HepG2 (cell line): Measurements from ENCODE around the gene AMBRA1. TPM values are rescaled to one million over a fixed set of nuclear protein-coding genes. Genes with fewer than 3 reads are reported as not detected.

Experiments used
- EZH2 ChIP-seq: conservative IDR thresholded peaks from 2 replicates; pipeline ENCODE4 v1.6.1; 2012; ENCODE audit warnings: mild to moderate bottlenecking, low read depth, low read length, moderate library complexity
- SIX4 ChIP-seq: sonication (generic); formaldehyde crosslinking; IDR thresholded peaks from 2 replicates; pipeline ENCODE4 v1.4.0; 2020; ENCODE audit warnings: missing genetic modification reagents
- SNRNP70 ChIP-seq: fragments of 200-400 bp; formaldehyde crosslinking; IDR thresholded peaks from 2 replicates; pipeline ENCODE4 v1.6.1; 2017; ENCODE audit warnings: mild to moderate bottlenecking, low read depth, low read length, moderate library complexity
- ZNF432 ChIP-seq: sonication (generic); formaldehyde crosslinking; IDR thresholded peaks from 2 replicates; pipeline ENCODE4 v1.5.0; 2020; ENCODE audit warnings: missing genetic modification reagents, mild to moderate bottlenecking, borderline replicate concordance
- ZSCAN20 ChIP-seq: sonication (generic); formaldehyde crosslinking; IDR thresholded peaks from 2 replicates; pipeline ENCODE4 v1.4.0; 2020; ENCODE audit warnings: missing genetic modification reagents, mild to moderate bottlenecking, borderline replicate concordance
- polyA plus RNA-seq, 8 experiments: library from polyadenylated mRNA; depleted of rRNA in 3 of 8; stranded (reverse) in 7 of 8; unstranded in 1 of 8; fragments of >200 nt; fragmentation: Illumina TruSeq in 4 of 8; extraction: Trizol in 4 of 8; gene quantifications; 2 replicates each; pipeline versions ENCODE4 v1.2.1 to v1.2.3, GENCODE V29; 2011 to 2016; ENCODE audit warnings: low read depth in 4 of 8, missing spikeins in 1 of 8, mixed read lengths in 1 of 8; ENCODE audit not compliant: insufficient read depth in 1 of 8
- total RNA-seq, 5 experiments: library from RNA; depleted of rRNA; stranded (reverse); fragments of >200 nt; fragmentation: Illumina TruSeq; extraction: Trizol; gene quantifications; 2 replicates each; pipeline ENCODE4 v1.2.3, GENCODE V29; 2016; ENCODE audit warnings: low read depth in 1 of 5
- TF ChIP-seq, protein P1 (sequence below): sonication (generic); formaldehyde crosslinking; IDR thresholded peaks from 2 replicates; pipeline ENCODE4 v1.5.0; 2020; ENCODE audit warnings: mild to moderate bottlenecking, missing genetic modification reagents, borderline replicate concordance
- TF ChIP-seq, protein P2 (sequence below): sonication (generic); formaldehyde crosslinking; IDR thresholded peaks from 2 replicates; pipeline ENCODE4 v1.8.1; 2022; ENCODE audit warnings: mild to moderate bottlenecking, missing genetic modification reagents
- TF ChIP-seq, protein P3 (sequence below): sonication (generic); formaldehyde crosslinking; IDR thresholded peaks from 2 replicates; pipeline ENCODE4 v1.5.0; 2020; ENCODE audit warnings: missing genetic modification reagents
- TF ChIP-seq, protein P4 (sequence below): sonication (generic); formaldehyde crosslinking; IDR thresholded peaks from 2 replicates; pipeline ENCODE4 v1.5.0; 2020; ENCODE audit warnings: mild to moderate bottlenecking, missing genetic modification reagents, borderline replicate concordance

Gene AMBRA1
- total and polyA plus RNA-seq, 2 of the 13 experiments (the other 11 are each of a cell fraction or from before 2014, with no cell fraction given): 15.7 to 26.0 TPM

DNA sequence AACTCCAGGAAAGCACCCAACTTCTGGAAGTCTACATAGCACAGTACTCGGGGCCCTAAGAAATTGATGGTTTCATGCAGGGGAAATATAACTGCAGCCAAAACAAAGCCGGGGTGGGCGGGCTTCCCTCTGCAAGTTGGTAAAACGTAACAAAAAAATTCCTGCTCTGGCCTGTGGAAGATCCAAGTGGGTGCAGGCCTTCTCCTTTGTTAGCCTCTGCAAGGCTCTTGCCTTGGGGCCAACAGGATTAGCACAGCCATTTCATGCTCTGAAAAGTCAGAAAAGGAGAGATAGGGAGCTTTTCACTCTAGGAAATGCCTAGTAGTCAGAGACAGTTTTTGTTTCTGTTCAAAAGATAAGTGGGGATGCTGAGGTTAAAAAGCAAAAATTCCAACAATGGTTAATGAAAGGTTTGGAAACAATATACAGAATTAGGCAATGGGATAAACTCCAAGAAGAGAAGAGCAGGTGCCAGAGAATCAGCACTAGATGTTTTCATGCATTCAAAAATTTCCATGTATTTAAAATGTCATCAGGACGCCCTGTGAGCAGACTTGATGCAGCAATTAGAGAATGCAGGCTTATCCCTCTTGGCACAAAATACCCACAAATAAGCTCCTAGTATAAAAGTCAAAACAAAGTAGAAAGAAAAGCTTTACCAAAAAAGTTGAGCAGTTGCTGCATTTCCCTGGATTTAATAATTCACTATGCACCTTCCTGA lies 130.0 kb downstream of the AMBRA1 start (continued):
- TF ChIP-seq, protein P1, sequence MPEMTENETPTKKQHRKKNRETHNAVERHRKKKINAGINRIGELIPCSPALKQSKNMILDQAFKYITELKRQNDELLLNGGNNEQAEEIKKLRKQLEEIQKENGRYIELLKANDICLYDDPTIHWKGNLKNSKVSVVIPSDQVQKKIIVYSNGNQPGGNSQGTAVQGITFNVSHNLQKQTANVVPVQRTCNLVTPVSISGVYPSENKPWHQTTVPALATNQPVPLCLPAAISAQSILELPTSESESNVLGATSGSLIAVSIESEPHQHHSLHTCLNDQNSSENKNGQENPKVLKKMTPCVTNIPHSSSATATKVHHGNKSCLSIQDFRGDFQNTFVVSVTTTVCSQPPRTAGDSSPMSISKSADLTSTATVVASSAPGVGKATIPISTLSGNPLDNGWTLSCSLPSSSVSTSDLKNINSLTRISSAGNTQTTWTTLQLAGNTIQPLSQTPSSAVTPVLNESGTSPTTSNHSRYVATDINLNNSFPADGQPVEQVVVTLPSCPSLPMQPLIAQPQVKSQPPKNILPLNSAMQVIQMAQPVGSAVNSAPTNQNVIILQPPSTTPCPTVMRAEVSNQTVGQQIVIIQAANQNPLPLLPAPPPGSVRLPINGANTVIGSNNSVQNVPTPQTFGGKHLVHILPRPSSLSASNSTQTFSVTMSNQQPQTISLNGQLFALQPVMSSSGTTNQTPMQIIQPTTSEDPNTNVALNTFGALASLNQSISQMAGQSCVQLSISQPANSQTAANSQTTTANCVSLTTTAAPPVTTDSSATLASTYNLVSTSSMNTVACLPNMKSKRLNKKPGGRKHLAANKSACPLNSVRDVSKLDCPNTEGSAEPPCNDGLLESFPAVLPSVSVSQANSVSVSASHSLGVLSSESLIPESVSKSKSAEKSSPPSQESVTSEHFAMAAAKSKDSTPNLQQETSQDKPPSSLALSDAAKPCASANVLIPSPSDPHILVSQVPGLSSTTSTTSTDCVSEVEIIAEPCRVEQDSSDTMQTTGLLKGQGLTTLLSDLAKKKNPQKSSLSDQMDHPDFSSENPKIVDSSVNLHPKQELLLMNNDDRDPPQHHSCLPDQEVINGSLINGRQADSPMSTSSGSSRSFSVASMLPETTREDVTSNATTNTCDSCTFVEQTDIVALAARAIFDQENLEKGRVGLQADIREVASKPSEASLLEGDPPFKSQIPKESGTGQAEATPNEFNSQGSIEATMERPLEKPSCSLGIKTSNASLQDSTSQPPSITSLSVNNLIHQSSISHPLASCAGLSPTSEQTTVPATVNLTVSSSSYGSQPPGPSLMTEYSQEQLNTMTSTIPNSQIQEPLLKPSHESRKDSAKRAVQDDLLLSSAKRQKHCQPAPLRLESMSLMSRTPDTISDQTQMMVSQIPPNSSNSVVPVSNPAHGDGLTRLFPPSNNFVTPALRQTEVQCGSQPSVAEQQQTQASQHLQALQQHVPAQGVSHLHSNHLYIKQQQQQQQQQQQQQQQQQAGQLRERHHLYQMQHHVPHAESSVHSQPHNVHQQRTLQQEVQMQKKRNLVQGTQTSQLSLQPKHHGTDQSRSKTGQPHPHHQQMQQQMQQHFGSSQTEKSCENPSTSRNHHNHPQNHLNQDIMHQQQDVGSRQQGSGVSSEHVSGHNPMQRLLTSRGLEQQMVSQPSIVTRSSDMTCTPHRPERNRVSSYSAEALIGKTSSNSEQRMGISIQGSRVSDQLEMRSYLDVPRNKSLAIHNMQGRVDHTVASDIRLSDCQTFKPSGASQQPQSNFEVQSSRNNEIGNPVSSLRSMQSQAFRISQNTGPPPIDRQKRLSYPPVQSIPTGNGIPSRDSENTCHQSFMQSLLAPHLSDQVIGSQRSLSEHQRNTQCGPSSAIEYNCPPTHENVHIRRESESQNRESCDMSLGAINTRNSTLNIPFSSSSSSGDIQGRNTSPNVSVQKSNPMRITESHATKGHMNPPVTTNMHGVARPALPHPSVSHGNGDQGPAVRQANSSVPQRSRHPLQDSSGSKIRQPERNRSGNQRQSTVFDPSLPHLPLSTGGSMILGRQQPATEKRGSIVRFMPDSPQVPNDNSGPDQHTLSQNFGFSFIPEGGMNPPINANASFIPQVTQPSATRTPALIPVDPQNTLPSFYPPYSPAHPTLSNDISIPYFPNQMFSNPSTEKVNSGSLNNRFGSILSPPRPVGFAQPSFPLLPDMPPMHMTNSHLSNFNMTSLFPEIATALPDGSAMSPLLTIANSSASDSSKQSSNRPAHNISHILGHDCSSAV (CRISPR knock-in tag): no peak
- TF ChIP-seq SIX4 (CRISPR knock-in tag) (no peak), ZNF432 (CRISPR knock-in tag) (no peak), SNRNP70 (no peak), EZH2 (no peak), ZSCAN20 (CRISPR knock-in tag) (no peak)
- TF ChIP-seq, protein P2, sequence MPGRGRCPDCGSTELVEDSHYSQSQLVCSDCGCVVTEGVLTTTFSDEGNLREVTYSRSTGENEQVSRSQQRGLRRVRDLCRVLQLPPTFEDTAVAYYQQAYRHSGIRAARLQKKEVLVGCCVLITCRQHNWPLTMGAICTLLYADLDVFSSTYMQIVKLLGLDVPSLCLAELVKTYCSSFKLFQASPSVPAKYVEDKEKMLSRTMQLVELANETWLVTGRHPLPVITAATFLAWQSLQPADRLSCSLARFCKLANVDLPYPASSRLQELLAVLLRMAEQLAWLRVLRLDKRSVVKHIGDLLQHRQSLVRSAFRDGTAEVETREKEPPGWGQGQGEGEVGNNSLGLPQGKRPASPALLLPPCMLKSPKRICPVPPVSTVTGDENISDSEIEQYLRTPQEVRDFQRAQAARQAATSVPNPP (CRISPR knock-in tag): no peak
- TF ChIP-seq, protein P3, sequence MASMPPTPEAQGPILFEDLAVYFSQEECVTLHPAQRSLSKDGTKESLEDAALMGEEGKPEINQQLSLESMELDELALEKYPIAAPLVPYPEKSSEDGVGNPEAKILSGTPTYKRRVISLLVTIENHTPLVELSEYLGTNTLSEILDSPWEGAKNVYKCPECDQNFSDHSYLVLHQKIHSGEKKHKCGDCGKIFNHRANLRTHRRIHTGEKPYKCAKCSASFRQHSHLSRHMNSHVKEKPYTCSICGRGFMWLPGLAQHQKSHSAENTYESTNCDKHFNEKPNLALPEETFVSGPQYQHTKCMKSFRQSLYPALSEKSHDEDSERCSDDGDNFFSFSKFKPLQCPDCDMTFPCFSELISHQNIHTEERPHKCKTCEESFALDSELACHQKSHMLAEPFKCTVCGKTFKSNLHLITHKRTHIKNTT (CRISPR knock-in tag): no peak
- TF ChIP-seq, protein P4, sequence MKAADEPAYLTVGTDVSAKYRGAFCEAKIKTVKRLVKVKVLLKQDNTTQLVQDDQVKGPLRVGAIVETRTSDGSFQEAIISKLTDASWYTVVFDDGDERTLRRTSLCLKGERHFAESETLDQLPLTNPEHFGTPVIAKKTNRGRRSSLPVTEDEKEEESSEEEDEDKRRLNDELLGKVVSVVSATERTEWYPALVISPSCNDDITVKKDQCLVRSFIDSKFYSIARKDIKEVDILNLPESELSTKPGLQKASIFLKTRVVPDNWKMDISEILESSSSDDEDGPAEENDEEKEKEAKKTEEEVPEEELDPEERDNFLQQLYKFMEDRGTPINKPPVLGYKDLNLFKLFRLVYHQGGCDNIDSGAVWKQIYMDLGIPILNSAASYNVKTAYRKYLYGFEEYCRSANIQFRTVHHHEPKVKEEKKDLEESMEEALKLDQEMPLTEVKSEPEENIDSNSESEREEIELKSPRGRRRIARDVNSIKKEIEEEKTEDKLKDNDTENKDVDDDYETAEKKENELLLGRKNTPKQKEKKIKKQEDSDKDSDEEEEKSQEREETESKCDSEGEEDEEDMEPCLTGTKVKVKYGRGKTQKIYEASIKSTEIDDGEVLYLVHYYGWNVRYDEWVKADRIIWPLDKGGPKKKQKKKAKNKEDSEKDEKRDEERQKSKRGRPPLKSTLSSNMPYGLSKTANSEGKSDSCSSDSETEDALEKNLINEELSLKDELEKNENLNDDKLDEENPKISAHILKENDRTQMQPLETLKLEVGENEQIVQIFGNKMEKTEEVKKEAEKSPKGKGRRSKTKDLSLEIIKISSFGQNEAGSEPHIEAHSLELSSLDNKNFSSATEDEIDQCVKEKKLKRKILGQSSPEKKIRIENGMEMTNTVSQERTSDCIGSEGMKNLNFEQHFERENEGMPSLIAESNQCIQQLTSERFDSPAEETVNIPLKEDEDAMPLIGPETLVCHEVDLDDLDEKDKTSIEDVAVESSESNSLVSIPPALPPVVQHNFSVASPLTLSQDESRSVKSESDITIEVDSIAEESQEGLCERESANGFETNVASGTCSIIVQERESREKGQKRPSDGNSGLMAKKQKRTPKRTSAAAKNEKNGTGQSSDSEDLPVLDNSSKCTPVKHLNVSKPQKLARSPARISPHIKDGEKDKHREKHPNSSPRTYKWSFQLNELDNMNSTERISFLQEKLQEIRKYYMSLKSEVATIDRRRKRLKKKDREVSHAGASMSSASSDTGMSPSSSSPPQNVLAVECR (CRISPR knock-in tag): no peak
